T-helper 17 cell (primary cell): ENCODE data around the gene ABITRAM. TPM values are rescaled to one million over a fixed set of nuclear protein-coding genes. Genes with fewer than 3 reads are reported as not detected.
"Not testable (repeated sequence)": the region's sequence is repeated elsewhere in the genome, so short reads cannot be mapped to it uniquely, and the experiment has no call there.

Source experiments
- ATAC-seq: fragments of 150-1000 bp; cut with Tn5 transposase; 2 replicates; pipeline ENCODE4 v1.10.0; 2021; ENCODE audit warnings: mild to moderate bottlenecking, moderate library complexity
- DNase-seq, 3 donors: peaks; one replicate each; pipeline versions ENCODE4 v3.0.0 to v3.0.0-alpha.2; 2020 to 2021
- H3K9me3 ChIP-seq: one replicate; pipeline ENCODE4 v1.7.0; 2013; ENCODE audit warnings: low read length, mild to moderate bottlenecking; ENCODE audit not compliant: control insufficient read depth, poor library complexity, severe bottlenecking
- H3K27ac Mint-ChIP-seq: one replicate; pipeline ENCODE4 v1.8.0; 2022; ENCODE audit warnings: mild to moderate bottlenecking, moderate library complexity, mixed read lengths
- H3K27me3 Mint-ChIP-seq: one replicate; pipeline ENCODE4 v1.8.0; 2022; ENCODE audit warnings: mixed read lengths
- H3K36me3 Mint-ChIP-seq: one replicate; pipeline ENCODE4 v1.8.0; 2022; ENCODE audit warnings: low read depth, mixed read lengths
- H3K4me1 Mint-ChIP-seq: one replicate; pipeline ENCODE4 v1.8.0; 2022; ENCODE audit warnings: mild to moderate bottlenecking, mixed read lengths
- H3K4me3 Mint-ChIP-seq: one replicate; pipeline ENCODE4 v1.8.0; 2022; ENCODE audit warnings: mild to moderate bottlenecking, moderate library complexity, mixed read lengths
- total RNA-seq, 4 donors: library from RNA in 2 of 4; stranded (reverse) in 2 of 4; gene quantifications; one replicate each; pipeline ENCODE4 v1.2.3 and lab custom pipeline; 2022 to 2026

ABITRAM gene
- total RNA-seq, 2 donors from 2014 or later: 10.5 to 11.1 TPM

DNA sequence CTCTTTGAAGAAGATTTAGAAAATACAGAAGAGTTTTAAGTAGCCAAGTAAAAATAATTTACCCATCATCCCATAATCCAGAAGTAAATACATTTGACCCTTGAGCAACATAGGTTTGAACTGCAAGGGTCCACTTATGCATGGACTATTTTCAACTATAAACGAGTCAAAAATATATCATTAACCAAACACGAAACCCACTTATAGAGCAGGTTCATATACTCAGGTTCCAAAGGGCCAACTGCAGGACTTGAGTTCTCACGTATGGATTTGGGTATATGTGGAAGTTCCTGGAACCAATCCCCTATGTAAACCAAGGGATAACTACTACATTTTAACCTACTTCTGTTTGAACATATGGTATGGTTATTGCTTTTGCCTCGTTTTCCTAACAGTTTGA is 5.8 kb downstream of the ABITRAM start:
- no peaks in the 10 kb centered on the region for H3K27me3 Mint-ChIP-seq
- H3K36me3 Mint-ChIP-seq: peaks cover 2% of the 10 kb centered on the region
- ATAC-seq: no peak
- H3K4me3 Mint-ChIP-seq: no peak overlapping the region
- H3K27ac Mint-ChIP-seq: no peak overlapping the region
- peaks cover 2% of the 10 kb centered on the region for H3K4me1 Mint-ChIP-seq
- DNase-seq: no peak
- H3K9me3 ChIP-seq: no peaks in the 10 kb centered on the region

- Mint-ChIP-seq H3K4me3 (no peak overlapping the region), H3K36me3 (peaks cover 3% of the 10 kb centered on the region), H3K27ac (no peak overlapping the region), H3K4me1 (no peaks in the 10 kb centered on the region), H3K27me3 (no peaks in the 10 kb centered on the region)
- DNase-seq (no peak), ATAC-seq (no peak)
- H3K9me3 ChIP-seq: no peaks in the 10 kb centered on the region
These were observed 16.0 kb downstream of the ABITRAM start for GRCh38 chr9:108950168-108950567.

GRCh38 chr9:108951578-108951977 is 17.4 kb downstream of the ABITRAM start:
- Mint-ChIP-seq H3K4me1 (no peaks in the 10 kb centered on the region), H3K4me3 (no peak overlapping the region), H3K27me3 (no peaks in the 10 kb centered on the region), H3K27ac (no peak overlapping the region), H3K36me3 (no peaks in the 10 kb centered on the region)
- no peak for DNase-seq
- ATAC-seq: no peak
- H3K9me3 ChIP-seq: no peaks in the 10 kb centered on the region

- H3K9me3 ChIP-seq: no peaks in the 10 kb centered on the region
- peaks cover 3% of the 10 kb centered on the region for H3K36me3 Mint-ChIP-seq
- H3K4me3 Mint-ChIP-seq: no peak overlapping the region
- H3K4me1 Mint-ChIP-seq: peaks cover 2% of the 10 kb centered on the region
- no peak for ATAC-seq
- no peak for DNase-seq
- H3K27ac Mint-ChIP-seq: peak overlapping the region; percentile 84
- no peaks in the 10 kb centered on the region for H3K27me3 Mint-ChIP-seq
These were observed 19.9 kb downstream of the ABITRAM start for GRCh38 chr9:108953983-108954574.

- Mint-ChIP-seq H3K27me3 (no peaks in the 10 kb centered on the region), H3K27ac (no peak overlapping the region), H3K4me1 (peaks cover 2% of the 10 kb centered on the region), H3K36me3 (peaks cover 3% of the 10 kb centered on the region), H3K4me3 (no peak overlapping the region)
- DNase-seq: no peak
- no peaks in the 10 kb centered on the region for H3K9me3 ChIP-seq
- ATAC-seq: no peak
These were observed 21.9 kb downstream of the ABITRAM start for GRCh38 chr9:108956022-108956630.

DNA sequence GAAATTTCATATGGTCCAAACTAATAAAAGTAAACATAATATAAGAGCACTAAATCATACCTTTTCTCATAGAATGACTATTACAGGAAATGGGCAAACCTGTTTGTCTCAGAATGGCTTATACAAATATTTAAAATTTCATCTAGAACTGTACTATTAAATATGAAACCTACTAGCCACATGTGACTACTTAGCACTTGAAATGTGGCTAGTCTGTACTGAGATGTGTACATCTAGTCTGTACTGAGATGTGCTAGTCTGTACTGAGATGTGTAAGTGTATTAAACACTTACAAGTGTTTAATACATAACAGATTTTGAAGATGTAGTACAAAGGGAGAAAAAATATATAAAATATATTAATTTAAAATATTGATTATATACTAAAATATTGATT is 22.4 kb downstream of the ABITRAM start:
- no peaks in the 10 kb centered on the region for H3K27me3 Mint-ChIP-seq
- peaks cover 2% of the 10 kb centered on the region for H3K4me1 Mint-ChIP-seq
- peaks cover 3% of the 10 kb centered on the region for H3K36me3 Mint-ChIP-seq
- H3K27ac Mint-ChIP-seq: no peak overlapping the region
- DNase-seq (no peak), ATAC-seq (no peak)
- H3K4me3 Mint-ChIP-seq: no peak overlapping the region
- no peaks in the 10 kb centered on the region for H3K9me3 ChIP-seq

DNA sequence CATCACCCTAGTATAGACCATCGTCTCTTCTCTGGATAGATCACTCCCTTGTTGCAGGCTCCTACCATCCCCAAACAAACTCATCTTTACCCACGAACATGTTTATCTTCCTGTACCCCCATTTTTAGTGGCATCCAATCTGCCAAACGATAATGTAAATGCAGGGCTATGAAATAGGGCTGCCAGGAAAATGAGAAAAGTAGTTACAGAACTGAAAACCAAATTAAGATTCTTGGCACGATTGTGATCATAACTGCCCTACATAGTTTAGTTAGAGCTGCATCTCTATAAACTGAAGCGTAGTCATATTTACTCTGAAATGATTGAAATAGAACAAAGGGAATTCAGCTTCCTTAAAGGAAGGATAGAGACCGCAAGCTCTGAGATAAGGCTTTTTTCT is 26.1 kb downstream of the ABITRAM start:
- ATAC-seq: no peak
- H3K4me1 Mint-ChIP-seq: peaks cover 2% of the 10 kb centered on the region
- DNase-seq: no peak
- H3K36me3 Mint-ChIP-seq: peaks cover 3% of the 10 kb centered on the region
- H3K27ac Mint-ChIP-seq: no peak overlapping the region
- no peaks in the 10 kb centered on the region for H3K27me3 Mint-ChIP-seq
- H3K4me3 Mint-ChIP-seq: no peak overlapping the region
- H3K9me3 ChIP-seq: no peaks in the 10 kb centered on the region

DNA sequence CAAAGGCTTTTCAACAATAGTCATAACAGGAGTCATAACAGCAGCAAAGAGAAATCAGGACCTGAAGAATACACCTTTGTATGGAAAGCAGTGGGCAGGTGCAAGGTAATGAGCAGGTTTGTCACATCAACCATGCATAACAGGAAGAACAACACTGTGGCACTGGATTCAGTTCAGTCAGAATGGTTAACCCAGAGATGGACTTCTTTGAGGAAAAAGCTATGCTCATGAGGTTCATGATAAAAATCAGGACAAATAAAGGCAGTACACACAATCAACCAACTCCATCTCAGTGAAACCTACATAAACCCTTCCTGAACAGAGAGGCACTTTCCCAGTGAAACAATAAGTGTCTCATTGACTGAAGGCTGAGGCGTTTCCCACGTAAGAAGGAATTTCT is 27.0 kb downstream of the ABITRAM start:
- no peak overlapping the region for H3K4me3 Mint-ChIP-seq
- peaks cover 2% of the 10 kb centered on the region for H3K4me1 Mint-ChIP-seq
- peaks cover 3% of the 10 kb centered on the region for H3K36me3 Mint-ChIP-seq
- no peak for ATAC-seq
- H3K27ac Mint-ChIP-seq: no peak overlapping the region
- H3K27me3 Mint-ChIP-seq: no peaks in the 10 kb centered on the region
- no peaks in the 10 kb centered on the region for H3K9me3 ChIP-seq
- DNase-seq: no peak

DNA sequence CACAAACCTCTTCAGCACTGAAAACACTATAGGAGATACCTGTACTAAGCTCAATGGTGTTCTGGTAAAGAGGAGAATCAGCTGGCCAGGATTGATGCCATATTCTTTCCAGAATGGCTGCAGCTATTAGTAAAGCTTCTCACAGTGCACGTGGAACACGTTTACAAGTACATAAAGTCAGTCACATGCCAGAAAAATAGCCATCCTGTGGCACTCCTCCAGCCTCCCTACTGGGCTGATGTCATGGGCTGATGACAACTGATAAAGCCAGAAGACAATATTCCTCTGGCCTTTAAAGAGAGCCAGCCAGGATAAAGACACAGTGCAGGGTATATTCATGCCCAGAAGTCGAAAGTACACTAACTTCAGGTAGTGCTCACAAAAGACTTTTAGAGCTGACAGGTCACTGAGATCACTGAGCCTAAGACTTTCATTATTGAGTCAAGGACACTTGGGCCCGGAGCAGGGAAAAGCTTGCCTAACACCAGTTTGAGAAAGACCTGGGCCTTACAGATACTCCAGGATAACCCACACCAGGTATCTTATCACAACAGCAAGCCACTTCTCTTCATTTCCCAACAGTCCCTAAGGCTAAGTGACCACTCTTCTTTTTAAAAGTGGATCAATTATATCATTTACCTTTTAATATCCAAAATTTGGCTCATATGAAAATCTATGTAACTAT is 29.4 kb downstream of the ABITRAM start:
- Mint-ChIP-seq H3K36me3 (no peaks in the 10 kb centered on the region), H3K4me1 (no peaks in the 10 kb centered on the region), H3K27me3 (no peaks in the 10 kb centered on the region), H3K27ac (no peak overlapping the region), H3K4me3 (no peak overlapping the region)
- ATAC-seq: no peak
- no peaks in the 10 kb centered on the region for H3K9me3 ChIP-seq
- DNase-seq: no peak

DNA sequence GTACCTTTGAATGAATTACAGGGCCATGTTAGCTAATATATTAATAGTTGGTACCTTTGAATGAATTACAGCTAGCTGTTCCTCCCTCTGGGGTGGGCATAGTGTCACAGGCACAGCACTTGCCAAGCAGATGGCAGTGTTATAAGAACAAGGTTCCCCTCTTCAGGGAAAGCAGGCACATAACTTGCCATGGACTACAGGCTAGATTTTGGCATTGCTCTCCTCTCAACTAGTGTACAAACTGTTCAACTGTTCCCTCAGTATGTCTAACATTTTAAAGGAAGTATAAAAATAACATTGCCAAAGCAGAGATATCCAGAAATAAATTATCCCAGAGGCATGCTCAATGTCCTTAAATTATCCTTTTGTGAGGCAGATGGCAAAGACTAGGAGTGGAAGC is 33.7 kb downstream of the ABITRAM start:
- Mint-ChIP-seq H3K4me3 (no peak overlapping the region), H3K27me3 (no peaks in the 10 kb centered on the region), H3K36me3 (no peaks in the 10 kb centered on the region), H3K4me1 (no peaks in the 10 kb centered on the region), H3K27ac (no peak overlapping the region)
- DNase-seq (no peak), ATAC-seq (no peak)
- no peaks in the 10 kb centered on the region for H3K9me3 ChIP-seq

- H3K4me1 Mint-ChIP-seq, H3K27ac Mint-ChIP-seq, H3K36me3 Mint-ChIP-seq, H3K27me3 Mint-ChIP-seq, H3K9me3 ChIP-seq, DNase-seq, H3K4me3 Mint-ChIP-seq, ATAC-seq: not testable (repeated sequence)
These were observed 37.2 kb downstream of the ABITRAM start for GRCh38 chr9:108971392-108971791.

- ATAC-seq (no peak), DNase-seq (no peak)
- Mint-ChIP-seq H3K27ac (no peak overlapping the region), H3K4me3 (no peak overlapping the region), H3K27me3 (no peaks in the 10 kb centered on the region), H3K4me1 (no peaks in the 10 kb centered on the region), H3K36me3 (no peaks in the 10 kb centered on the region)
- no peaks in the 10 kb centered on the region for H3K9me3 ChIP-seq
These were observed 38.0 kb downstream of the ABITRAM start for GRCh38 chr9:108972186-108972585.

DNA sequence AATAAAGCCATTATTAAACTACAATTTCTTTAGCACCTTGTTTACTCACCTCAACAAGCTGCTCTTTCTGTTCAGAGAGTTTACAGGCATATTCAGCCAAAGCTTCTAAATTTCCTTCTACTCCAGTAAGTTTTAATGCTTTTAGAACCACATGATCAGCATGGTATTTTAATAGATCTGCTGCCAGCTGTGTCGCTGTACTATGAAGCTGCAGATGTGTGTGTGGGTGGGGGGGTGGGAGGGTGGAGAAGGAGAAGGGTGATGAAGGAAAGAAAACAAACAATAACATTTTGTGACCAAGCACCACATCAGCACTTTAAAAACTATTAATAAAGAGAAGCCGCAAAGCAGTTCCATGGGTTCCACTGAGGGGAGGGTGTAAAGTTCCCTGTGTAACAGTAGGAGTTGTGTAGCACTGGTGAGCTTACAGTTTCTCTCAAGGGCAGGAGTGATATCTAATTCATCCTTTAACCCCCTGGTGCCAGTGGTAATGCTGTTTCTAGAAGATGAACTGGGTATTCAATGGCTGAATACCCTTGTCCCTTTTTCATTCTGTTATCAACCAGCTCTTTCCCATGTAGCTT is 38.5 kb downstream of the ABITRAM start:
- H3K36me3 Mint-ChIP-seq: no peaks in the 10 kb centered on the region
- no peak for DNase-seq
- H3K27ac Mint-ChIP-seq: no peak overlapping the region
- no peaks in the 10 kb centered on the region for H3K9me3 ChIP-seq
- no peak overlapping the region for H3K4me3 Mint-ChIP-seq
- no peaks in the 10 kb centered on the region for H3K27me3 Mint-ChIP-seq
- ATAC-seq: no peak
- no peaks in the 10 kb centered on the region for H3K4me1 Mint-ChIP-seq
